Retina (tissue), 1 donor: Measurements from ENCODE around the gene OOSP4A.

Experiments
- DNase-seq: peaks from one replicate; pipeline ENCODE4 v3.0.0-alpha.2; 2016

Gene OOSP4A

GRCh38 chr11:59963733-59964132 lies at the start of gene OOSP4A:
Gene OOSP4A (plus strand): TSS chr11:59964033. CDS start chr11:59964033, 0 bp downstream.
- no peak for DNase-seq

GRCh38 chr11:59918480-59918879 lies 45.4 kb upstream of the OOSP4A start:
- no peak for DNase-seq

- DNase-seq, result no peak
Measured at GRCh38 chr11:59918987-59919589, 44.7 kb upstream of the OOSP4A start.

- DNase-seq, result peak; percentile 16
Measured at GRCh38 chr11:59923813-59924212, 40.0 kb upstream of the OOSP4A start.

GRCh38 chr11:59931688-59932087 lies 32.1 kb upstream of the OOSP4A start:
- no peak for DNase-seq

GRCh38 chr11:59938132-59938531 lies 25.7 kb upstream of the OOSP4A start, which contains the start of gene OOSP1:
Gene OOSP1 (plus strand): TSS chr11:59938432. CDS start chr11:59938455, 23 bp downstream.
- DNase-seq, result no peak

GRCh38 chr11:59938718-59939117 lies 25.1 kb upstream of the OOSP4A start:
- DNase-seq, result no peak

- no peak for DNase-seq
Measured at GRCh38 chr11:59939482-59939881, 24.4 kb upstream of the OOSP4A start.

GRCh38 chr11:59941091-59941490 lies 22.7 kb upstream of the OOSP4A start:
- no peak for DNase-seq

GRCh38 chr11:59943997-59944714 lies 19.7 kb upstream of the OOSP4A start:
- no peak for DNase-seq

- no peak for DNase-seq
Measured at GRCh38 chr11:59944720-59945119, 19.1 kb upstream of the OOSP4A start.

- DNase-seq, result no peak
Measured at GRCh38 chr11:59953463-59954218, 10.2 kb upstream of the OOSP4A start.

- no peak for DNase-seq
Measured at GRCh38 chr11:59954219-59954847, 9.5 kb upstream of the OOSP4A start.

- no peak for DNase-seq
Measured at GRCh38 chr11:59957094-59957493, 6.7 kb upstream of the OOSP4A start.

- no peak for DNase-seq
Measured at GRCh38 chr11:59960502-59961381, 3.1 kb upstream of the OOSP4A start.

- DNase-seq, result no peak
Measured at GRCh38 chr11:59962107-59962482, 1.7 kb upstream of the OOSP4A start.

GRCh38 chr11:59965424-59965823 lies 1.6 kb downstream of the OOSP4A start:
- no peak for DNase-seq

GRCh38 chr11:59966201-59966600 lies 2.4 kb downstream of the OOSP4A start:
- no peak for DNase-seq

- no peak for DNase-seq
Measured at GRCh38 chr11:59967677-59968394, 4.0 kb downstream of the OOSP4A start.

- DNase-seq, result no peak
Measured at GRCh38 chr11:59968395-59968783, 4.6 kb downstream of the OOSP4A start.

GRCh38 chr11:59973097-59973496 lies 9.3 kb downstream of the OOSP4A start:
- no peak for DNase-seq
